ENCODE results near the gene CORT.

CORT gene

GRCh38 chr1:10479296-10479695 is 29.5 kb downstream of the CORT start:
- no peak for DNase-seq

- no peak for DNase-seq
Observed at GRCh38 chr1:10480614-10481013, 30.8 kb downstream of the CORT start.

- no peak for DNase-seq
Observed at GRCh38 chr1:10484521-10484920, 34.7 kb downstream of the CORT start.

GRCh38 chr1:10489291-10490055 is 39.6 kb downstream of the CORT start:
- DNase-seq: peak; percentile 74

GRCh38 chr1:10490286-10490970 is 40.6 kb downstream of the CORT start:
- peak; percentile 22 for DNase-seq

GRCh38 chr1:10494418-10494753 is 44.6 kb downstream of the CORT start:
- DNase-seq: no peak

- DNase-seq: peak; percentile 68
Observed at GRCh38 chr1:10494754-10495474, 45.1 kb downstream of the CORT start.

GRCh38 chr1:10495475-10495817 is 45.6 kb downstream of the CORT start:
- DNase-seq: no peak

GRCh38 chr1:10495952-10496351 is 46.1 kb downstream of the CORT start:
- DNase-seq: no peak

GRCh38 chr1:10497109-10497508 is 47.3 kb downstream of the CORT start:
- DNase-seq: no peak

GRCh38 chr1:10498231-10498630 is 48.4 kb downstream of the CORT start:
- DNase-seq: no peak

All from NCI-H69 (cell line).